Prostate gland (tissue), 2 donors: ENCODE results near the gene NCAPG2.

Experiments
- CTCF ChIP-seq, 4 experiments: fragments of 200-600 bp in 2 of 4; fragments of 450-650 bp in 2 of 4; sonication (generic) in 2 of 4; IDR thresholded peaks; 1 replicate in 3 of 4; 2 replicates in 1 of 4; pipeline ENCODE4 v1.5.1; 2016 to 2019; ENCODE audit warnings: antibody characterized with exemption in 4 of 4, mild to moderate bottlenecking in 2 of 4, moderate library complexity in 2 of 4
- POLR2A ChIP-seq: fragments of 450-650 bp; IDR thresholded peaks from one replicate; pipeline ENCODE4 v1.6.1; 2016; ENCODE audit warnings: antibody characterized with exemption, mild to moderate bottlenecking
- POLR2AphosphoS5 ChIP-seq: sonication (generic); formaldehyde crosslinking; IDR thresholded peaks from one replicate; pipeline ENCODE4 v1.6.1; 2017; ENCODE audit warnings: antibody characterized with exemption

GRCh38 chr7:158706273-158706704 lies 1.7 kb upstream of the NCAPG2 start:
- TF ChIP-seq POLR2A (no peak), POLR2AphosphoS5 (no peak), CTCF (IDR thresholded peaks at IDR 0.05) (no peak)
